Epidermal melanocyte (primary cell): Measurements from ENCODE around the gene EFNB3.

ENCODE experiments used
- DNase-seq: peaks from one replicate; pipeline ENCODE4 v3.0.0; 2011; ENCODE audit warnings: low spot score; ENCODE audit not compliant: insufficient read length

The EFNB3 gene, protein sequence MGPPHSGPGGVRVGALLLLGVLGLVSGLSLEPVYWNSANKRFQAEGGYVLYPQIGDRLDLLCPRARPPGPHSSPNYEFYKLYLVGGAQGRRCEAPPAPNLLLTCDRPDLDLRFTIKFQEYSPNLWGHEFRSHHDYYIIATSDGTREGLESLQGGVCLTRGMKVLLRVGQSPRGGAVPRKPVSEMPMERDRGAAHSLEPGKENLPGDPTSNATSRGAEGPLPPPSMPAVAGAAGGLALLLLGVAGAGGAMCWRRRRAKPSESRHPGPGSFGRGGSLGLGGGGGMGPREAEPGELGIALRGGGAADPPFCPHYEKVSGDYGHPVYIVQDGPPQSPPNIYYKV

GRCh38 chr17:7704601-7705268 is at the start of gene EFNB3:
Gene EFNB3, plus strand, starts transcription at chr17:7705202. Its CDS starts 397 bp downstream, at chr17:7705599.
- DNase-seq, result no peak

GRCh38 chr17:7655541-7655840 is 49.5 kb upstream of the EFNB3 start:
- no peak for DNase-seq

DNA sequence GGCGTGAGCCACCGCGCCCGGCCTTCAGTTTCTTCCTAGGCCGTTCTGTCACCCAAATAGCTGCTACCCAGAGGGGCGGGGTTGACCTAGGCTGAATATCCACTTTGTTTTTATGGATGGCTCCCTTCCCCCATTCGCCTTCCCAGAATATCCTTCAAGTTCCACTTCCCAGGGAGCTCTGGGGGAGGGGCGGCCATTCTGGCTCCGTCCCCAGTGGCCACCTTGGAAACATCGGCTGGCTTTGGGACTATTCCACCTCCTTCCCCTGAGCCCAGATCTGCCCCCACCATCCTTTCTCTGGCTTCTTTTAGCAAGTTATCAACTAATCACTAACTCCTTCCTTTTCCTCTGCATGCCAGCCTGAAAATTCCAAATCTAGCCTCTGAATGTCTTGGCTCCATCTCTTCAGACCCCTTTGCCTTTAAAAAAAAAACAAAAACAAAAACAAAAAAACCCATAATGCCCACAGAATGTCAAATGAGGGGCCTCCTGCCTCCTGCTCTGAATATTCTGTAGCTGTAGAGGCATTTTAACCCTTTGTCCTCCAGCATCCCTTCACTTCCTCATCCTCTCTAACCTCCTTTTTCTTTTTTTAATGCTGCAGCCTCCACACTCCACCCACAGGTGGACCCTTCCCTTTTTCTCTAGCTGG is 47.9 kb upstream of the EFNB3 start:
- DNase-seq, result peak; percentile 45

DNA sequence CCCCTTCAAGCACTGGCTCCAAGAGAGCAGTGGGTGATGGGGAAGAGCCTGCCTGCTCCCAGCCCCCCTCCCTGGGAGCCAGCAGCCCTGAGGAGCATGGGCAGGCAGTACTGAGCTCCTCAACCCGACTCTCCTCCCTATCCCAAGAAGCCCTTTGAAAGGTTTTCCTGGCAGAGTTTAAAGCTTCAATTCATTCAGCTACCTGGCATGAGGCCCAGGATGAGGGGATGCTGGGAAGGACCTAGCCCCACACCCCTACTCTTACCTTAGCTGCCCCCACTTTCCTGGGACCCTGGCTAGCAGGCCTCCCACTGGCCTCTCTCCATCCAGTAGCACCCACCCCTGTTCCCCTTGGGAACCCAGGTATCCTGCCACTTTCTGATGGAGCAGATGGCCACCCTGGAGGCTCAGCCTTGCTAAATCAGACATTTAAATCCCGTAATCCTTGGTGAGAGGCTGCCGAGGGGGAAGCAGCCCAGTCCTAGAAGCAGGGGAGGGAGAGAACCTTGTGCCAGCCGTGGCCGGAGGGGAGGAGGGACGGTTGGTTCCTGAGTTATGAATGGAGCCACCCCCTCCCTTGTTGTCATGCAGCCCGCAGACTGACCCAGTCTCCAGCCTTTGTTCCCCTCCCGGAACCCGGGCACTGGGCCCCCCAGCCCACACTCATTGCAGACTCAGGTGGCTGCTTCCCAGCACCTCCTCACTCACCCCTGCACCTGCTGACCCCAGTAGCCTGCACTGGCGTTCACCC is 37.2 kb upstream of the EFNB3 start:
- DNase-seq, result no peak

- no peak for DNase-seq
These were observed 36.5 kb upstream of the EFNB3 start for GRCh38 chr17:7668482-7668881.

- no peak for DNase-seq
These were observed 31.8 kb upstream of the EFNB3 start for GRCh38 chr17:7673239-7673638.

- peak; percentile 12 for DNase-seq
These were observed 30.1 kb upstream of the EFNB3 start for GRCh38 chr17:7674934-7675333.

DNA sequence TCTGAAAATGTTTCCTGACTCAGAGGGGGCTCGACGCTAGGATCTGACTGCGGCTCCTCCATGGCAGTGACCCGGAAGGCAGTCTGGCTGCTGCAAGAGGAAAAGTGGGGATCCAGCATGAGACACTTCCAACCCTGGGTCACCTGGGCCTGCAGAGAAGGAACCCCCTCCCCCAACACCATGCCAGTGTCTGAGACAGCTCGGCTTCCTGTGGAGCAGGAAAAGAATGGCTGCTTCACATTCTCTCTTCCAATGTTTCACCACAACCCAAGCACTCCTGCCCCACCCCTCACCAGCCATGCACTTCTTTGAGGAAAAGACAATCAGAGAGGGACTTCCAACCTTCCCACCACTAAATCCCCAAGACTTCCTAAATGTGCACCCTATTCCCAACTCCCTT is 28.5 kb upstream of the EFNB3 start:
- no peak for DNase-seq

- peak; percentile 12 for DNase-seq
These were observed 27.5 kb upstream of the EFNB3 start for GRCh38 chr17:7677388-7678067.

- no peak for DNase-seq
These were observed 20.0 kb upstream of the EFNB3 start for GRCh38 chr17:7684851-7685532.

DNA sequence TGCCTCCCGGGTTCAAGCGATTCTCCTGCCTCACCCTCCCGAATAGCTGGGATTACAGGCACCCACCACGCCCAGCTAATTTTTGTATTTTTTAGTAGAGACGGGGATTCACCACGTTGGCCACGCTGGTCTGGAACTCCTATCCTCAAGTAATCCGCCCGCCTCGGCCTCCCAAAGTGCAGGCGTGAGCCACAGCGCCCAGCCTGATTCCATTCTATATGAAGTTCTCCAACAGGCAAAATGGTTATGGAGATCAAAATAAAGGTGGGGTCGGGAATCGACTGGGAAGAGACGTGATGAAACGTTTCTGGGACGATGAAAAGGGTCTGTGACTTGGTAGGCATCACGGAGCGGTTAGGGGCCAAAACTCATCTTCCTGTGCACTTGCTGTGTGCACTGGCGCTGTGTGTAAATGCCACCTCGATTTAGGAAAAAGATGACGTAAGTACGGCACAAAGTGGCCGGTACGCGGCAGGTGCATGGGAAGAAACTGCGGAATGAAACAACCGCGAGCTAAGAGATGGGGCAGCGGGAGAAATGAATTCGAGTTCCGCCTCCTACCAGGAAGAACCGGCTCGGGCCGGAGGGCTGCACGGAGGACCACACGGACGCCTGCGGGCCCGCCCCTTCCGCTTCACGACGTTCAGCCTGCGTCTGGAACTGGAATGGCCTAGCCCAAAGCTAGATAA is 19.3 kb upstream of the EFNB3 start:
- DNase-seq, result peak; percentile 92

DNA sequence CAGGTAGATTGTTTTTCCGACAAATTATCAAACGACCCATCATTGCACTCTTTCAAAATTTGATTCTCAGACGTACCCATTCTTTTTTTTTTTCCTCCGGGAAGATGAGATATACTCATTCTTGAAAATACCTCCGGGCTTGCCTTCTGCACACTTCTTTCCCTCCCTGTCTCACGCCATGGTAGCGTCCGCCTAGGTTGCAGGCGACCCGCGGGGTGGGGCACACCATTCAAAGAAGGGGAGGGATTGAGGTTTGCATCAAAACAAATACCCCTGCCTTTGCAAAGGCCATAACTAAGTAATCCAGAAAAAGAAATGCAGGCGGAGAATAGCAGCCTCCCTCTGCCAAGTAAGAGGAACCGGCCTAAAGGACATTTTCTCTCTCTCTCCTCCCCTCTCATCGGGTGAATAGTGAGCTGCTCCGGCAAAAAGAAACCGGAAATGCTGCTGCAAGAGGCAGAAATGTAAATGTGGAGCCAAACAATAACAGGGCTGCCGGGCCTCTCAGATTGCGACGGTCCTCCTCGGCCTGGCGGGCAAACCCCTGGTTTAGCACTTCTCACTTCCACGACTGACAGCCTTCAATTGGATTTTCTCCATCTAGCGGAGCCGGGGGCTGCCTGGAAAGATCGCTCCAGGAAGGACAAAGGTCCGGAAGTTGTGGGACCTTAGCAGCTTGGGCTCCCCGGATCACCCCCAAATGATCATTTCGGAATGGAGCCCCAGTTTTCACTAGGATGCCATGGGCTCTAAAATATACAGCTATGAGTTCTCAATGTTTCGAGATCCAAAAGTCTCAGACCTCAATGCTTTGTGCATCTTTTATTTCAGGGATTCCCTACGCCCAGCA is 18.6 kb upstream of the EFNB3 start:
- peak; percentile 44 for DNase-seq

GRCh38 chr17:7687072-7687907 is 17.7 kb upstream of the EFNB3 start, which contains the start of gene TP53:
Gene TP53, minus strand, starts transcription at chr17:7687490. Its CDS starts 10,896 bp downstream, at chr17:7676594.
- DNase-seq, result peak; percentile 71

DNA sequence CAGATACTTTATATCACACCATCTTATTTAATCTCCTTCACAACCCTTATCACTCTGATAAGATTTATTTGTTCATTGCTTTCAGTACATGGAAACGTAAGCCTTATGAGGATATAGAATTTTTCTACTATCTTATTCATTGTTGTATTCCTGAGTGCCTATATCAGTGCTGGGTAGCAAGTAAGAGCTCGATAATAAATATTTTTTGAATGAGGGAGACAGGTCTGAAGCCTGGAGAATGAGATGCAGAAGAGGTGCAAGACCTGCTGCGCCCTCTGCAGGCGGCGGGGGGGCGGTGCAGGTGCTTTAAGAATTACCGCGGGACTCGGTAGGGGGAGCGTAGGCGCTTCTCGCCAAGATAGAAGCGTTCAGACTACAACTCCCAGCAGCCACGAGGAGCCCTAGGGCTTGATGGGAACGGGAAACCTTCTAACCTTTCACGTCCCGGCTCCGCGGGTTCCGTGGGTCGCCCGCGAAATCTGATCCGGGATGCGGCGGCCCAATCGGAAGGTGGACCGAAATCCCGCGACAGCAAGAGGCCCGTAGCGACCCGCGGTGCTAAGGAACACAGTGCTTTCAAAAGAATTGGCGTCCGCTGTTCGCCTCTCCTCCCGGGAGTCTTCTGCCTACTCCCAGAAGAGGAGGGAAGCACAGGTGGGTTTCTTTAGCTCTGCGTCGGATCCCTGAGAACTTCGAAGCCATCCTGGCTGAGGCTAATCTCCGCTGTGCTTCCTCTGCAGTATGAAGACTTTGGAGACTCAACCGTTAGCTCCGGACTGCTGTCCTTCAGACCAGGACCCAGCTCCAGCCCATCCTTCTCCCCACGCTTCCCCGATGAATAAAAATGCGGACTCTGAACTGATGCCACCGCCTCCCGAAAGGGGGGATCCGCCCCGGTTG is 16.8 kb upstream of the EFNB3 start, which contains the start of gene WRAP53:
Gene WRAP53 (plus strand): TSS at position 570 of the 900 bp plus-strand sequence. CDS start 172 bp downstream, at position 742.
- peak; percentile 94 for DNase-seq

- no peak for DNase-seq
These were observed 16.1 kb upstream of the EFNB3 start for GRCh38 chr17:7688808-7689316.

GRCh38 chr17:7695586-7695985 is 9.4 kb upstream of the EFNB3 start:
- no peak for DNase-seq
